MM.1S (cell line): ENCODE results near the gene ANTXR1.

Source experiments
- DNase-seq: peaks from one replicate; pipeline ENCODE4 v3.0.0-alpha.2; 2015
- H2AFZ ChIP-seq: fragments of 300-600 bp; sonication (generic); 2 replicates; pipeline ENCODE4 v1.6.0; 2016; ENCODE audit warnings: antibody characterized with exemption, low read length
- H3F3A ChIP-seq: fragments of 300-600 bp; sonication (generic); 2 replicates; pipeline ENCODE4 v1.6.1; 2016; ENCODE audit warnings: mild to moderate bottlenecking, antibody characterized with exemption, low read length, moderate library complexity, mixed read lengths; ENCODE audit not compliant: insufficient read depth
- H3K27ac ChIP-seq: fragments of 300-600 bp; sonication (generic); 2 replicates; pipeline ENCODE4 v1.5.1; 2016; ENCODE audit warnings: mild to moderate bottlenecking, low read length
- H3K27me3 ChIP-seq: fragments of 300-600 bp; sonication (generic); replicated peaks from 2 replicates; pipeline ENCODE4 v1.6.0; 2016; ENCODE audit warnings: low read length; ENCODE audit not compliant: insufficient read depth
- H3K36me3 ChIP-seq: fragments of 300-600 bp; sonication (generic); replicated peaks from 2 replicates; pipeline ENCODE4 v1.6.1; 2016; ENCODE audit warnings: mild to moderate bottlenecking, low read length, mixed read lengths; ENCODE audit not compliant: insufficient read depth
- H3K4me1 ChIP-seq: fragments of 300-600 bp; sonication (generic); 2 replicates; pipeline ENCODE4 v1.6.1; 2016; ENCODE audit warnings: low read length, mixed read lengths
- H3K4me2 ChIP-seq: fragments of 300-600 bp; sonication (generic); 2 replicates; pipeline ENCODE4 v1.6.0; 2016; ENCODE audit warnings: low read depth, low read length
- H3K4me3 ChIP-seq: fragments of 300-600 bp; sonication (generic); 2 replicates; pipeline ENCODE4 v1.5.1; 2016; ENCODE audit warnings: low read length, mixed read lengths
- H3K79me2 ChIP-seq: fragments of 300-600 bp; sonication (generic); 2 replicates; pipeline ENCODE4 v1.6.1; 2016; ENCODE audit warnings: mixed run types, low read length, mixed read lengths
- H3K9ac ChIP-seq: fragments of 300-600 bp; sonication (generic); 2 replicates; pipeline ENCODE4 v1.6.1; 2016; ENCODE audit warnings: low read length, mixed read lengths
- H3K9me2 ChIP-seq: fragments of 300-600 bp; sonication (generic); replicated peaks from 2 replicates; pipeline ENCODE4 v1.6.1; 2016; ENCODE audit warnings: mild to moderate bottlenecking, low read length, mixed read lengths; ENCODE audit not compliant: insufficient read depth
- H3K9me3 ChIP-seq: fragments of 300-600 bp; sonication (generic); replicated peaks from 2 replicates; pipeline ENCODE4 v1.6.1; 2016; ENCODE audit warnings: mild to moderate bottlenecking, low read length, mixed read lengths; ENCODE audit not compliant: insufficient read depth
- H4K20me1 ChIP-seq: fragments of 300-600 bp; sonication (generic); 2 replicates; pipeline ENCODE4 v1.6.1; 2016; ENCODE audit warnings: mild to moderate bottlenecking, low read length, moderate library complexity, mixed read lengths; ENCODE audit not compliant: insufficient read depth
- EZH2 ChIP-seq: fragments of 300-600 bp; sonication (generic); optimal IDR thresholded peaks from 2 replicates; pipeline ENCODE3; 2017; ENCODE audit warnings: low read depth, mild to moderate bottlenecking, antibody characterized with exemption, low read length, mixed read lengths
- EZH2phosphoT487 ChIP-seq: fragments of 300-600 bp; sonication (generic); IDR thresholded peaks from 2 replicates; pipeline ENCODE4 v1.6.1; 2018; ENCODE audit warnings: antibody characterized with exemption, low read length
- TF ChIP-seq, protein P1 (sequence below): fragments of 300-600 bp; sonication (generic); IDR thresholded peaks from 2 replicates; pipeline ENCODE4 v1.5.1; 2016; ENCODE audit warnings: antibody characterized with exemption, low read length, mixed read lengths

Gene ANTXR1

DNA sequence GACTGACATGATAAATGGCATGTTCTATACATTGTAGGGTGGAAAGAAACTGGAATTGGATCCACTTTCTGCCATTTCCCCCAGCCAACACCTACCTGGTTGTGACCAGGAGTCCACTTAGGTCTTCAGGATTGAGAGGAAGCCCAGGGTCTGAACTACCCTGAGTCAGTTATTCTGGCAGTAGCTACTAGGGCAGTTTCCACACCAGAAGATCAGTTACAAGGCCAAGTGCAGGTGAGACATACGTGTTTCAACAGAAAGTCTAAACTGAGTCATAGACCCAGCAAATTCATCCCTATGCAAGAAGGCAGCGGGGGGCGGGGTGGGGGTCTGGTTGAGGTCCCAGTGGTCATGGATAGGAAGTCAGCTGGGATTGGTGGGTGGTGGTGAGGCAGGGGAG lies 21.9 kb downstream of the ANTXR1 start:
- no peak overlapping the region for H2AFZ ChIP-seq
- no peak overlapping the region for H3K27ac ChIP-seq
- no peaks in the 10 kb centered on the region for H3K36me3 ChIP-seq
- H3K9ac ChIP-seq, result no peak overlapping the region
- no peak overlapping the region for H3K4me2 ChIP-seq
- no peaks in the 10 kb centered on the region for H3K79me2 ChIP-seq
- H3K9me2 ChIP-seq, result no peaks in the 10 kb centered on the region
- DNase-seq, result no peak
- no peaks in the 10 kb centered on the region for H4K20me1 ChIP-seq
- no peaks in the 10 kb centered on the region for H3K27me3 ChIP-seq
- TF ChIP-seq EZH2, result no peak
- TF ChIP-seq EZH2phosphoT487, result no peak
- TF ChIP-seq, protein P1, sequence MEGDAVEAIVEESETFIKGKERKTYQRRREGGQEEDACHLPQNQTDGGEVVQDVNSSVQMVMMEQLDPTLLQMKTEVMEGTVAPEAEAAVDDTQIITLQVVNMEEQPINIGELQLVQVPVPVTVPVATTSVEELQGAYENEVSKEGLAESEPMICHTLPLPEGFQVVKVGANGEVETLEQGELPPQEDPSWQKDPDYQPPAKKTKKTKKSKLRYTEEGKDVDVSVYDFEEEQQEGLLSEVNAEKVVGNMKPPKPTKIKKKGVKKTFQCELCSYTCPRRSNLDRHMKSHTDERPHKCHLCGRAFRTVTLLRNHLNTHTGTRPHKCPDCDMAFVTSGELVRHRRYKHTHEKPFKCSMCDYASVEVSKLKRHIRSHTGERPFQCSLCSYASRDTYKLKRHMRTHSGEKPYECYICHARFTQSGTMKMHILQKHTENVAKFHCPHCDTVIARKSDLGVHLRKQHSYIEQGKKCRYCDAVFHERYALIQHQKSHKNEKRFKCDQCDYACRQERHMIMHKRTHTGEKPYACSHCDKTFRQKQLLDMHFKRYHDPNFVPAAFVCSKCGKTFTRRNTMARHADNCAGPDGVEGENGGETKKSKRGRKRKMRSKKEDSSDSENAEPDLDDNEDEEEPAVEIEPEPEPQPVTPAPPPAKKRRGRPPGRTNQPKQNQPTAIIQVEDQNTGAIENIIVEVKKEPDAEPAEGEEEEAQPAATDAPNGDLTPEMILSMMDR, result no peak
- no peaks in the 10 kb centered on the region for H3K9me3 ChIP-seq
- no peaks in the 10 kb centered on the region for H3F3A ChIP-seq
- H3K4me3 ChIP-seq, result no peak overlapping the region
- no peaks in the 10 kb centered on the region for H3K4me1 ChIP-seq

DNA sequence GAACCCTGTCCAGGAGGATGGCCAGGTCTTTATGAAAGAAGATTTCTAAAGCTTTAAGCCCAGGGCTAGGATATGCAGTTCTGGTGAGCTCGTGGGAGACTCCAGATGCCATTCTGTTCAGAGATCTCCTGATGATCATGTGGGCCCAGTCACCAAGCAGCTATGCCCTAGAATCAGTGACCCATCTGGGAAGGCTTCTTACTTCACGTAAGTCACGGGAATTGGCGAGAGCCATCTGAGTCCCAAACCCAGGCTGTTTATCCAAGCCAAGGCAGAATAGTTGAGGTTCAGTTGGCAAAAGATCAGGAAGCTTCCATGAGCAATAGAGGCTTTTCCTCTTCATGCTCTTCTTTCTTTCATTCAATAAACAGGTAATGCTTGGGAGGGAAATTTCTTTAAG lies 23.9 kb downstream of the ANTXR1 start:
- H4K20me1 ChIP-seq, result no peaks in the 10 kb centered on the region
- H2AFZ ChIP-seq, result no peak overlapping the region
- no peaks in the 10 kb centered on the region for H3K9me2 ChIP-seq
- DNase-seq, result no peak
- H3K79me2 ChIP-seq, result no peaks in the 10 kb centered on the region
- TF ChIP-seq EZH2 (no peak), EZH2phosphoT487 (no peak)
- TF ChIP-seq, protein P1, result no peak
- H3K4me3 ChIP-seq, result no peak overlapping the region
- H3K9me3 ChIP-seq, result no peaks in the 10 kb centered on the region
- H3F3A ChIP-seq, result no peaks in the 10 kb centered on the region
- no peaks in the 10 kb centered on the region for H3K4me1 ChIP-seq
- H3K36me3 ChIP-seq, result no peaks in the 10 kb centered on the region
- no peak overlapping the region for H3K27ac ChIP-seq
- H3K9ac ChIP-seq, result no peak overlapping the region
- no peaks in the 10 kb centered on the region for H3K27me3 ChIP-seq
- H3K4me2 ChIP-seq, result no peak overlapping the region

DNA sequence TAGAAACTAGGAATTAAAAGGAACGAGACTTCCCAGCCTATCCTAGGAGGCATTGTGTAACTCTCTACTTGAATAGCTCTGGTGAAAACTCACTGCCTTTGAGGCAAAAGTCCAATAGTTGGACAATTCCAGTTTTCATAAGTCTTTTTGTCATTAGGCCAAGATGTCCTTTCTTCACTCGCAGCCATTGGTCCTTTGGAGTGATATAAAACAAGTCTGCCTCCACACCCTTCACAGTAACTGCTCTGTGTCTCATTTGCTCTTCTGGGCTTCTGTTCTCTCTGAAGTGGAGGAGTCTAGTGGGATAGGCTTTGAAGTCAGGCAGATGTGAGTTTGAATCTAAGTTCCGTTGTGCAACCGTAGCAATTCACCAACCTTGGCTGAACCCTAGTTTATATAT lies 28.2 kb downstream of the ANTXR1 start:
- Histone ChIP-seq H3K9ac (no peak overlapping the region), H3K4me2 (no peak overlapping the region), H3K9me2 (no peaks in the 10 kb centered on the region), H3K4me1 (no peaks in the 10 kb centered on the region), H4K20me1 (no peaks in the 10 kb centered on the region), H3K27ac (no peak overlapping the region), H3K4me3 (no peak overlapping the region), H3K9me3 (no peaks in the 10 kb centered on the region), H3K27me3 (no peaks in the 10 kb centered on the region), H2AFZ (no peak overlapping the region), H3K36me3 (no peaks in the 10 kb centered on the region), H3K79me2 (no peaks in the 10 kb centered on the region), H3F3A (no peaks in the 10 kb centered on the region)
- no peak for DNase-seq
- TF ChIP-seq EZH2, result no peak
- TF ChIP-seq, protein P1, result no peak
- no peak for TF ChIP-seq EZH2phosphoT487
